Lower lobe of right lung (tissue), 2 donors: ENCODE results near the gene NRP1. TPM values are rescaled to one million over a fixed set of nuclear protein-coding genes. Genes with fewer than 3 reads are reported as not detected.

Experiments used
- ATAC-seq, 2 donors: fragments of 200-7000 bp; cut with Tn5 transposase; one replicate each; pipeline ENCODE4 v1.9.1; 2020 to 2022; ENCODE audit warnings: mild to moderate bottlenecking in 2 of 2, moderate library complexity in 2 of 2
- DNase-seq: peaks from one replicate; pipeline ENCODE4 v3.0.0-alpha.2; 2020
- H3K27ac ChIP-seq: fragments of 200-600 bp; one replicate; pipeline ENCODE4 v1.8.0; 2022
- H3K27me3 ChIP-seq: fragments of 200-600 bp; one replicate; pipeline ENCODE4 v1.8.0; 2022; ENCODE audit warnings: low read depth
- H3K36me3 ChIP-seq: fragments of 200-600 bp; one replicate; pipeline ENCODE4 v1.8.0; 2022; ENCODE audit warnings: mild to moderate bottlenecking
- H3K4me1 ChIP-seq: fragments of 200-600 bp; one replicate; pipeline ENCODE4 v1.8.0; 2022
- H3K4me3 ChIP-seq: fragments of 200-600 bp; one replicate; pipeline ENCODE4 v1.8.0; 2022; ENCODE audit warnings: mild to moderate bottlenecking
- H3K9me3 ChIP-seq: fragments of 200-600 bp; one replicate; pipeline ENCODE4 v1.8.0; 2022
- CTCF ChIP-seq: fragments of 200-600 bp; IDR thresholded peaks from one replicate; pipeline ENCODE4 v1.8.0; 2022; ENCODE audit warnings: antibody characterized with exemption, mild to moderate bottlenecking
- intact Hi-C: fragments of 100-400 bp; cut with DNase I; formaldehyde crosslinking; loops from one replicate; pipeline ENCODE4 v1.11.0; 2022
- total RNA-seq: library from RNA; stranded (reverse); fragmentation: NEBNext Ultra II Directional; extraction: Animal tissue kit (Norgen Biotek cat#: 25700); gene quantifications from one replicate; pipeline ENCODE4 v1.2.1, GENCODE V29; 2021
- donor health status: DM: no; HTN: yes; CAD: no; lungs with severe emphysema.

The NRP1 gene
- total RNA-seq, 1 donor from 2014 or later: 127 TPM

DNA sequence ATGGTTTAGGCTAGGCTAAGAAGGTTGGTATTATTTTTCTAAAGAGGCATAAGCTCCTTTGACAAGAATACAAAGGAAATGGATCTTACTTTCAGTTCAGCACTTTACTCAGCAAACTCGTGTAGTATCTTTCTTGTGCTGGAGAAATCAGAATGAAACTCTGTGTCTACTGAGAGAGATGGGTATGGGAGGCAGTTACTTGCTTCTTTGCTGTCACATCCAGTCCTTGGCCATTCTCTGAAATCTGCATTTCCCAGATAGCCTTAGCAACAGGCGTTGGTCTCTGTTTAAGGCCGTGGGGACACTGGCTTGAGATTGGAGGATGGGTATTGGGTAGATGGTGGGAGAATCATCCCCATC is 180.5 kb downstream of the NRP1 start:
- no peaks in the 10 kb centered on the region for H3K9me3 ChIP-seq
- no peak for TF ChIP-seq CTCF
- no peak for ATAC-seq
- H3K27me3 ChIP-seq: no peaks in the 10 kb centered on the region
- H3K27ac ChIP-seq: no peak overlapping the region
- peaks cover 8% of the 10 kb centered on the region for H3K4me1 ChIP-seq
- DNase-seq: no peak
- intact Hi-C loops: no loop called here
- no peaks in the 10 kb centered on the region for H3K36me3 ChIP-seq
- H3K4me3 ChIP-seq: no peak overlapping the region

GRCh38 chr10:33153251-33153967 is 181.1 kb downstream of the NRP1 start:
- TF ChIP-seq CTCF: no peak
- no peak overlapping the region for H3K27ac ChIP-seq
- no peaks in the 10 kb centered on the region for H3K9me3 ChIP-seq
- no peaks in the 10 kb centered on the region for H3K36me3 ChIP-seq
- intact Hi-C loops: no loop called here
- ATAC-seq (no peak), DNase-seq (no peak)
- no peak overlapping the region for H3K4me3 ChIP-seq
- peaks cover 8% of the 10 kb centered on the region for H3K4me1 ChIP-seq
- no peaks in the 10 kb centered on the region for H3K27me3 ChIP-seq

- no peak for ATAC-seq
- no peaks in the 10 kb centered on the region for H3K36me3 ChIP-seq
- no peak overlapping the region for H3K4me3 ChIP-seq
- H3K27me3 ChIP-seq: no peaks in the 10 kb centered on the region
- no peaks in the 10 kb centered on the region for H3K9me3 ChIP-seq
- intact Hi-C loops: no loop called here
- TF ChIP-seq CTCF: no peak
- H3K4me1 ChIP-seq: peaks cover 8% of the 10 kb centered on the region
- H3K27ac ChIP-seq: no peak overlapping the region
- no peak for DNase-seq
Measured at GRCh38 chr10:33152750-33153149, 181.7 kb downstream of the NRP1 start.

DNA sequence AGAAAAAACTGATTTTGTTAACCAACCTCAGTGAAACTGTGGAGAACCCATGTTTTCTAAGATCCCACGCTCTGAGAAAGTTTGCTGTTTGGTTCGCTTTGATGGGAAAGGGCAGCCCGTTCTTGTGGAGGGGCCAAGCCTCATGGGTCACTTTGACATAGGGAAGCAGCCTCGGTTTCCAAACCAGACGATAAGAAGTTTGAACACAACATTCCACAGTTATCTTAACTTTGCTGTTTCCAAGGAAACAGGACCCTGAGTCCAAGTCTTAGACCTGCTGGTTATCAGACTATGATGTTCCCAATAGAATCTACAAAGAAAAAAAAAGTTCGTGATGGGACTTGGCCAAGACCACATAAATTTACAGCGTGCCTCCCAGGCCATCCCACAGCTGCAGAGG is 182.3 kb downstream of the NRP1 start:
- Histone ChIP-seq H3K4me1 (peaks cover 8% of the 10 kb centered on the region), H3K27ac (no peak overlapping the region), H3K27me3 (no peaks in the 10 kb centered on the region), H3K36me3 (no peaks in the 10 kb centered on the region), H3K4me3 (no peak overlapping the region), H3K9me3 (no peaks in the 10 kb centered on the region)
- intact Hi-C loops: no loop called here
- ATAC-seq (no peak), DNase-seq (no peak)
- no peak for TF ChIP-seq CTCF

DNA sequence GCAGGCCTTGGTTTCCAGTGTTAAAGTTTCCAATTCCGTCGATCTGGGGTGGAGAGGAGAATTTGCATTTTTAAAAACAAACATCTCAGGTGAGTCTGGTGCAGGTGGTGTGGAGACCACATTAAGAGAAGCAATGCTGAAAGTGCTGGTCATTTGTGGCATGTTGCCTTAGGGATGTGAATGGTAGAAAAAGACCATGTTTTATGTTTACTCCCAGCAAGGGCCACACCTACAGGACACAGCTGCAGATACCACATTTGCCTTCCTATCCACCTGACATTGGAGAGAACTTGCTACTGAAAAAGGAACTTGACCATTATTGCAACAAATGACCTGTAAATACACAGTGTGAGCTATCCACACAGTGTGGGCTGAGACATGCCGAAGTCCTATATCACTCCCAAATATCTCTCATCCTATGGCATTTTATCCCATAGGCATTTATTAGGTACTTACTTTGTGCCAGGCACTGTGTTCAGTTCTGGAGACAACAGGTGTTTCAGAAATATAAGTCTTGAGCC is 183.1 kb downstream of the NRP1 start:
- ATAC-seq (no peak), DNase-seq (no peak)
- no peak overlapping the region for H3K27ac ChIP-seq
- H3K9me3 ChIP-seq: no peaks in the 10 kb centered on the region
- intact Hi-C loops: no loop called here
- H3K4me3 ChIP-seq: no peak overlapping the region
- no peaks in the 10 kb centered on the region for H3K27me3 ChIP-seq
- no peak for TF ChIP-seq CTCF
- H3K36me3 ChIP-seq: no peaks in the 10 kb centered on the region
- peaks cover 8% of the 10 kb centered on the region for H3K4me1 ChIP-seq
